ENCODE results near the gene MTURN. TPM values are rescaled to one million over a fixed set of nuclear protein-coding genes. Genes with fewer than 3 reads are reported as not detected.

The MTURN gene
- total RNA-seq, 1 experiment from 2014 or later: 5.9 TPM

DNA sequence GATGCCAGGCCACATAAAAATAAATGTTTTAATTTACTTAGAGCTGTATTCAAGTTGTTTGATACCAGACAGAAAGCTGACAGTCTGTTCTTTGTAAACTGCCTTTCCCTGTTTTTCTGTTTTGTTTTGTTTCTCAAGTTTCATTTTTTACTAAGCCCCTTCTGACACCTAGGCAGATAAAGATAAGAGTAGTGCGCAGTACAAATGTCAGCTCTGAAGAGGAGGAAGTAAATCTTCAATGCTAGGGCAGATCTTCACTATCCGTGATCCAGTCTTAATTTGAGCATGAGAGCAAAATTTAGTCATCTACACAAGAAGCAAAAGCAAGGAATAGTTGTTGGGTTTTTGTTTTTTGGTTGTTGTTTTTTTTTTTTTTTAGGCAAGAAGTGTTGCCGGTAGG is 27.3 kb downstream of the MTURN start:
- no peak for DNase-seq (ENCODE audit: low spot score)

DNA sequence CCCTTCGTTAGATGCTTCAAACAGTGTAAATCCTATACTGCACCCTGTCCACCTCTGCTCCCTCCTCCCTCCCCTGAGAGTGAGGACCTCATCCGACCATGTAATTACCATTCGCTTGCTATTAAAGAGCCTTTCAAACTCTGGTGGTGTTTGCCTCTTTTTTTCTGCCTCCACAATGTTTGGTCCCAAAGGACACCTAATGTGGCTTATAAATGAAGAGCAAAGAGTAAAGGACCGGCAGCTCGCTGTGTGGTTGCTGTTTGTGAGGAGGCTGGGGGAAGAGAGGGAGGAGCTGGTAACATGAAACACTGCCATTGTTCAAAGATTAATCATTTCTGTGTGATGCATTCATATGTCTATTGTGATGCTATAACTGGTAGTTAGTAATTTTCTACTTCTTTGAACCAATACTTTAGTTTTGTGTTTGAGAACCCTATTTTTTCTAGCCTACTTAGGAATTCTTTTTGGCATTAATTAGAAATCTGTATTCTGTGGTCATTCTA is 27.9 kb downstream of the MTURN start:
- no peak for DNase-seq (ENCODE audit: low spot score)

DNA sequence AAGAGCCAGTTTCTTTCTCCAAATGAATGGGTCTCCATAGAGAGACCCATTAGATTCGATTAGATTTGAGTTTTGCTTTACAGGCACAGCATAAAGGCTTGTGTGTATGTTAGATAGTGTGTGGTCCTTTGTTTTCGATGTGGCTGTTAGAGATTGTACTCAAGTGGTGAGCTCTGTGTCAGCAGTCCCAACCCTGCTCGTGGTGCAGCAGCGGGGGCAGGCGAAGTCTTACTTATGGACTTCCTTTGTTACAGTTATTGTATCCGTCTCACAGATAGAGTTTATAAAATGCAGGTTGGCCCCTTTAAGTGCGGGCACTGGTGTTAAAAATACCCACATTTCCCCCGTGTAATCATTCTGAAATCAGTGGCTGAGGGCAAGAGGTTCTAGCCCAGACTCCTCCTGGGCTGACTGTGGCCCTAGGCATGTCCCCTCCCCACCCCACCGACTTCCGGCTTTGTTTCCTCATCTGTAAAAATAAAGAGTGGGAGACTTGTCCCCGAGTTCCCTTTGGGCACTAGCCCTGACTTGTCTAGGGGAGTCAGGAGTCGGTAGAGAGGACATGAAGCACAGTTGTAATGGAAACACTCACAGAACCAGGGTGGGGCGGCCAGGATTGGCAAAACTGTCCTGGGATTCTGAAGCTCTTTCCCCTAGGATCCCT is 28.6 kb downstream of the MTURN start:
- no peak for DNase-seq (ENCODE audit: low spot score)

DNA sequence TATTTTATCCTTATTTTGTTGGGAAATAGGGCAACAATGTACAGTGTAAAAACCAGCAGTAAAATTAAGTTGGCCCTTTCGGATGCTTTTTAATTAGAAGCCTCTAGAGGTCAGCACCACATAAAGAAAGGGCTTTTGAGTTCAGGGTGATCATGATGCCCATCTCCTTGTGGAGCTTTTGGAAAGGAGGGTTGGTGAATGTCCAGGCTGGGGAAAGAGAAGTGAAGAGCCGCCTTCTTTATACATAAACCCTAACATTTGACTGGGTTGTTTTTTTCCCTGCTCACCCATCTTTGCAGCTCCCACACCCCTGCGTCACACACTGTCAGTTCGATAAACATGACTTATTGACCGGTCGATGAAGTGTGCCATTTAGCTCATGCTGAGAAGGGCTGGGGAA is 29.8 kb downstream of the MTURN start:
- DNase-seq (ENCODE audit: low spot score): peak; percentile 76

DNA sequence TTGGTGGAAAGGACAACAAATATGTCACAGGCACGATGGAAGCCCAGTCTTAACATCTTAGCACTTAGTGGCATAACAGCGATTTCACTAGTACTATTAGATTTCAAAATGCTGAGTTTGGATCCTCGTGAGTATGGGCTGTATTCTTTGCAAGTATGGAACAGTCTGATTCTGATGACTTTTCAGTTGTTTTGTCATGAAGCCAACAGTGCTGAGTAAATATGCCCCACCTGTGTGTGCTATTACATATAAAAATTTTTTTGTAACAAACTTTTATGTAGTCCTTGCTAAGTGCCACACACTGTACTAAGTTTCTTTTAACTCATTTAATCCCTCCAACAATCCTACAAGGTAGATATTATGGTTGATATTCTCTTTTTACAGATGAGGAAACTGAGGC is 30.8 kb downstream of the MTURN start:
- DNase-seq (ENCODE audit: low spot score): no peak

DNA sequence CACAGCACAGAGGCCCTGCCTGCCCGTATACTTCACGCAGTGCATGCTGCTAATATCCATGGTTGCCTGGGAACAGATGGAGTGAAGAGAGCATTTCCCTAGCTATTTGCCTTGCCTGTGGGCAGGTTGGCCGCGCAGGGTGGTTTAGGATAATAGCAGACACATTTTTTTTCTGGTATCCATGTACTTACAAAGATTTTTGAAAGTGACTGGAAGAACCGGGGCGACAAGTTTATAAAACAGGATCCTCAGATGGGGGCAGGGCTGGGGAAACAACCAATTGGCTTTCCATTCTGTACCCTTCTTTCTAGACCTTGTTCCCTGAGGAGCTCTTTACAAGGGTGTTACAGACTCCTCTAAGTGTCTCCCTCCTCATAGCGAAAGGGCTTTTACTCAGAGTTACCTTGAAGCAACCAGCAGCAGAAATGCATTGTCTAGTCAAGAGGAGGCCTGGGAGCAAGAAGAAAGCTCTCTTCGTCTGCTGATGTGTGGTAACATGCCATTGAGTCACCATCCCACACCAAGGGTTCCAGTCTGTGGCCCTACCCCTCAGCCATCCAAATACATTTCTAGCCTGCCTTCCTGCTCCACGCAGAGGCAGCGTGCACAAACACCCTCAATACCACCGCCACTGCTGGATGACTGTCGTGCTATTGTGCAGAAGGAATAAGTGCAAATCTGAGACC is 31.5 kb downstream of the MTURN start:
- DNase-seq (ENCODE audit: low spot score): no peak

DNA sequence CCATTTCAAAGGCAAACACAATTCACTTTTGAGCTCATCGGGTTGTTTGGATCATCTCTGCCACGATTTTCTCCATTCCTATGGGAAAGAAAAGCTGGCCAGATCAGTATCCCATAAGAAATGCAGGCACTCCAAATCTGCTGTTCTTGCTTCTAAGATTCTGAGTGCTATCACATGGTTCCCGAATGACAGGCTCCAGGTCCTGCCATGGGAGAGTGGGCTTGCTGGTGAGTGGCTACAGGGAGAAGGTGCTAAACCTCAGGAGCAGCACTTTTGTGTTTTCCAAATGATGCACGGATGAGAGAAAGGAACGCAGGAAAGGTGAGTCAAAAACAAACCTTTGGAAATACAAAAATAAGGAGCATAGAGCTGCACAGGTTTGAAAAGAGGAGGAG is 32.1 kb downstream of the MTURN start:
- DNase-seq (ENCODE audit: low spot score): no peak

DNA sequence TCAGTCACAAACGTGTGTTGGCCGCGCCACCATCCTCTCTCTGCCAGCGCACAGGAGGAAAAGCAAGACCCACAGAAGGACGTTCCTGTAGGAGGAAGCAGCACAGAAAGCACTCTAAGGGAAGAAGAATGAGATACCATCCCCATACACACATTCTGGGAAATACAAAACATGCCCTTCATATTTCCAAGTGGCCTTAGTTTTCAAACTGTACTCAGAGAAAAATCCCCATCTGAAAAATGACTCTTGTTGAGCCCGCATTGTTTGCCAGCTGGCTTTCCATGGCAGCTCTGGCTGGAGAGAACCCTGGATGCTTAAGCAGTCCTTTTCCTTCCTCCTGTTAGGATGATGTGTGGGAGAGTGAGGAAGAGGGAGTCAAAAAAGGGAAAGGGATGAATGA is 33.1 kb downstream of the MTURN start:
- no peak for DNase-seq (ENCODE audit: low spot score)

DNA sequence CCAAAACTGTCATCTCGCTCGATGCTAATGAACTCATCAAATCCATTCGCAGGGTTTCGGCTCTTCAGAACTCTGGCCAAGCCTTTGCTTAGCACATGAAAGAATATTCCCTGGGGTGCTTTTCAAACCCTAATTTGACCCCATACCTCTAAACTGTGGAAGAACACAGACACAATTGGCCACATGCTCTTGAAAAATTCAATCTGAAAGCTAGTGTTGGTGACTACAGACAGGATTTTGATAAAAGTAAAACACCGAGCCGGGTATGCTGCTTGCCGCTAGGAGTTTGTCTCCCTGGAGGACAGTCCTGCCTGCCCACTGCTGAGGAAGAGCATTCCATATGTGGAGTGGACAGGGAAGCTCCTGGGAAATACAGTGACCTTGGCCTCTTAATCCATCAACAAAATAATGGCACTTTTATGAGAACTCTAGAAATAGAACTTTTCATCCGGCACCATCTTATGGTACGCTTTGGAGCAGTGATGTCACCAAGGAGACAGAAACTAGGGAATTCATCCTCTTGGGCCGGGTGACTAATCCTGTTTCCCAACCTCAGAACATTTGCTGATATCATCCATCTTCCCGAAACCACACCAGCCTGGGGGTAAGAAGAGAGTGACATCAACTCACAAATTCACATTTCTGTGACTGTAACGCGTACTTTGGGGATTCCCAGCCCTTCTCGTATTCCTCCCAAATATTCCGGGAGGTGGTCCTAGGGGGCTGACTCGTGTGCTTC is 34.2 kb downstream of the MTURN start:
- peak; percentile 93 for DNase-seq (ENCODE audit: low spot score)

DNA sequence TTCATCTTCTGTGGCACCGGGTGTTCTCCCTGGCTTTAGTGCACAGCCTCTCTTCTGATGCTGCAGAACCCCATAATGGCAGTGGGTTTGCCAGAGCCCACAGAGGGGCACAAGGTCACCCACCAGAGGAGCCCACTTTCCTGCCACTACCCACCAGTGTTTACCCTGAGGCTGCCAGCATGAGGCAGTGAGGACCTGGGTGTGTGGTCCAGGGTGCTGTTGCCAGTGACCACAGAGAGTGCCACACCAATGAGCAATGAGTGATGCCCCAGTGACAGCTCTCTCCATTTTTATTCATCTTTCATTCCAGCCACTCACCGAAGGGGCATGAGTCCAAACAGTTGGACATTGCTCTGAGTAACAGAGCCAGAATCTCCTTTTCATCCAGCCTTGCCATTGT is 34.8 kb downstream of the MTURN start:
- peak; percentile 71 for DNase-seq (ENCODE audit: low spot score)

DNA sequence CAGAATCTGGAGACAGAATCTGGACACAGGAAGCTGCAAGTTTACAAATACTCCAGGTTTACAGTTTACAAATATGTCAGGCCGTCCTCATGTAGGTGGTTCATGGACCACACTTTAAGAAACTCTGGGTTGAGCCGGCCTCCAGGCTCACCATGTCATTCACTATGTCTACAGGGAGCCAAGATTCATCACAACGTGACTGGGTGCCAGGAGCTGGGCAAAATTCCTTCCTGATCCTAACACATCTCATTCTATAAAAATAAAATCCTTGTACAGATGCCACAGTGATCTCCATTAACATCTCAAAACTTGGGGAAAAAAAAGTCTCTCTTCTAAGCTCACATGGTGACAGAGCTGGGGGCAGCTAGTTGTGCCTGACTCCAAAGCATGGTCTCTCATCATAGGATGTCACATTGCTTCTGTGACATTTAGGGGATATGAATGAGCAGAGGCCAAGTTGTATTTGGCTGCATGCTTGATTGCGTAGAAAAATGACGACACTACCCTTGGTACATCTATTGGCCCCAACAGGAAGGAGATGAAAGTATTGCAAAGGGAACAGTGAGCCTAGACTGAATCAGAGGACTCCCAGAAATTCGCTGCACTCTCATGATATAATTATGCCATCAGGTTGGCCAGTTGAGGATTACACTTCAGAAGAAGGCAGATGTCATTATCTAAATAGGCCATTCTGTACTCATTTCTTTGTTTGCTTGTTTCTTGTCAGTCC is 35.9 kb downstream of the MTURN start:
- peak; percentile 43 for DNase-seq (ENCODE audit: low spot score)

DNA sequence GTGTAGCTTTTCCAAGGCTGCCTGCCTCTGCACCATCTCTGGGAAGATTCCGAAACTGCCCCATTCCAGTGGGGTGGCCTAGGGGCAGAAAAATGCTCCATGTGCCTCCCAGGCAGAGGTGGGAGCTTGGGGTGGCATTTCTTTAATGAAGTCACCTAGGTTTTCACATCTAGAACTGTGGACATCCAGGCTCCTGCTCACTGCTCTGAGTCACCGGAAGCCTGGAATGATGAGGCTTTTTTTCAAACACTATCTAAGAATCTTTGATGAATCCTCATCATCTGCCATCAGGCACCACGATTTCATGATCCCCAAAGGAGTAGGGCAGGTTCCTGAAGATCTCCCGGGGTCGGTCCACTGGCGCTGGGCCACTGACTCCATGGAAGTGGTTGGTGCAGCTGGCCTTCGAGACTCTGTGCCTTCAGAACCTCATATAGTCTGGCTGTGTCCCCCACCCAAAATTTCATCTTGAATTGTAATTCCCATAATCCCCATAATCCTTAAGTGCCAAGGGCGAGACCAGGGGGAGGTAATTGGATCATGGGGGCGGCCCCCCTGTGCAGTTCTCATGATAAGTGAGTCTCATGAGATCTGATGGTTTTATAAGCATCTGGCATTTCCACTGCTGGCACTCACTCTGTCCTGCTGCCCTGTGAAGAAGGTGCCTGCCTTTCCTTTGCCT is 37.1 kb downstream of the MTURN start:
- peak; percentile 77 for DNase-seq (ENCODE audit: low spot score)

DNA sequence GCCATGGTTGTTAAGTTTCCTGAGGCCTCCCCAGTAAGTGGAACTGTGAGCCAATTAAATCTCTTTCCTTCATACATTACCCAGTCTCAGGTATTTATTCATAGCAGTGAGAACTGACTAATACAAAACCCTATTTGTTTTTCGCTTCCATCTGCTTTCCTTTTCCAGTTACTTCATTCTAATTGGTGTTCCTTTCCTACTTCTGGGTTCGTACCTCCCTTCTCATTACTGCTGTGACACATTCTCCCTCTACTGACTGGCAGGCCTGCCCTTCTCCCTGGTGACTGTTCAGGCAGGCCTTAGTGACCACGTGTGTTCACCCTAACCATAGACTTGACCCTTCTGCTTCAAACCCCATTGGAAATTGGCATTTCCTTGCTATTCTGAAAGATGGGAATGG is 37.7 kb downstream of the MTURN start:
- peak; percentile 83 for DNase-seq (ENCODE audit: low spot score)

DNA sequence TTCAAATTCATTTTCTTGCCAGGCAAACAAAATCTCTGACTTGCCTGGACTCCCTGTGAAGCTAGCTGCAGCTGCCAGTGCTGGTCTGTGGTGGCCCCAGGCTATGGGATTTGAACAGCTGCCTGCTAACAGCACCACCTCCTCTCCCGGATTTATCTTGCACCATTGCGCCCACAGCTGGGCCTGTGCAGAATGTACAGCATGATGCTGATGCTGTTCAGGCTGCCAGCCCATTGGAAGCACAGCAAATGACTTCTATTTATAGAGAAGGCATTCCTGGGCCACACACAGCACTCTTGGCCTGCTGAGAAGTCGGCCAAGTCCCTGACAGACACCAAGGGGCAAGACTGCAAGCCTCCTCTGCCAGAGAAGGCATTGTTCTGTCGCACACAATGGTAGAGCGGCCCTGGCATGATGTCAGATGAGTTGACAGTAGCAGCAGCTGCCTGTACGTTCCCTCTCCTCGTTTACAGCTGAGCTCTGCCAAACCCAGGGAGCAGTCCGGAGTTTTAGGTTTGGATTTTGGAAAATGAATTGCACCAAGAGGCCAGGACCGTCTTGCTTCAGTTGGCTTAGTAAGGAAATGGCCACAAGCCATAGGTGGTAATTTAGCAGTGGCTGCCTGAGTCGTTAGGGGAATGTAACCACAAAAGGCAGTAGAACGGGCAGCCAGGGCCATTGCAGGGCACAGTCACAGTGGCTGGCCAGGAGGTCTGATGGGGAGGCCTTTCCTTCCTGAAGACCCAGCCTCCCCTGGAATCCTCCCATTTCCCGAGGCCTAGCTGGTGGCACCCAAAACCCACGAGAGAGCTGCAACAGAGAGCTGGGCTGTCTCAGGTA is 38.5 kb downstream of the MTURN start:
- DNase-seq (ENCODE audit: low spot score): peak; percentile 100

DNA sequence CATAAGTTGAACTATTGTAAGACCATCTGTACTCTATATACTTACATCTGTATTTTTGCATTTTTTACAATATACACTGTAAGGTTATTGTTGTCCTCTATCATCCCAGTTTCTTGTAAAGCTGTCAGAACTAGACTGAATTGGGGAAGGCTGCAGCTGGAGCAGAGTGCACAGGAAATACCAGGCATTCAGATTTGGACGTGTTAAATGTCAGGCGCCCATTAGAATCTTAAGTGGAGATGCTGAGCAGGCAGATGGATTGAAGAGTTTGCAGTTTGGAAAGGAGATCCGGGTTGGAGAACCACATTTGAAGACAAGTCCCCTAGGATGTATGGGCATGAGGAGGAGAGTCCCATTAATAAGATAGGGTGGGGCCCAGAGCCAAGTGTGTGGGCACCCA is 40.4 kb downstream of the MTURN start:
- no peak for DNase-seq (ENCODE audit: low spot score)

DNA sequence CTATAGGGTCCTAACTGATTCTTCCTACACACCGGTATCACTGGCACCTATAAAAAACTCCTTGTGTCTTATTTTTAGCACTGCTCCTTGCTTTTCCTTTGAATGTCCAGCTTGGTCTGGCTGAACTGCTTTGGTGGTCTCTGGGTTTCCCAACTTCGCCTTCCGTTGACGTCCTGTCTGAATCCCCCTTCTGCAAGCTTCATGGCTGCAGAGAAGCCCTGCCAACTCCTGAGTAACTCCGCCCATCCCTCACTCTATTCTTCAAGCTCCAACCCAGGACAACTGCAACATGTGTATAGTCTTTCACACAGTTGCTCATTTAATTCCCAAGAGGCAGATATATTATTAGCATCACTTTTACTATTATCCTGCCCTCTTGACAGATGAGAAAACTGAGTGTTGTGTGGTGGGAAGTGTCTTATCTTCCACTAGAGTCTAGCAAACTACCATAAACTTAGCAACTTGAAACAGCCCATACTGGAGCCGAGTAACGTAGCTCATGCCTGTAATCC is 40.9 kb downstream of the MTURN start:
- no peak for DNase-seq (ENCODE audit: low spot score)

DNA sequence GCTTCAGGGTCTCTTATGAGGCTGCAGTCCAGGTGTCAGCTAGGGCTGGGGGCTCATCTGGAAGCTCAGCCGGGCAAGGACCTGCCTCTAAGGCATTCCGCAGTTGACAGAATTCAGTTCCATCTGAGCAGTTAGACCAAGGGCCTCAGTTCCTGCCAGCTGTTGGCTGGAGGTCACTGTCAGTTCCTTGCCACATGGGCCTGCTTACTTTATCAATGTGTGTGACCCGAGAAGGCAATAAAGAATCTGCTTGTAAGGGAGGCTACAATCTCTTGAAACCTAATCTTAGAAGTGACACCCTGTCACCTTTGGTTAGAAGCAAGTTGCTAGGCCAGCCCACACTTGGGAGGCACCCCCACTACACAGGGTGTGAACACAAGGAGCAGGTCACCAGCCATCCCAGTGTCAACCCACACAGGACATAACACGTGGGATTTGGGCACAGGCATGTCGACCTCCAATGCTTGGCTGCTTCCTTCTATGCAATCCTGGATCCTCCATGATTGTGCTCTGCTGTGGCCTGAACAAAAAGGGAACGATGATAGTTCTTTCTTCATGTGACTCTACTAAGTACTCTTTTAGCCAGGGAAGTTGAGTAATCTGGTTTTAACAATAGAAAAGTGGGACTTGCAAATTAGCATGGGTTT is 41.8 kb downstream of the MTURN start:
- no peak for DNase-seq (ENCODE audit: low spot score)

DNA sequence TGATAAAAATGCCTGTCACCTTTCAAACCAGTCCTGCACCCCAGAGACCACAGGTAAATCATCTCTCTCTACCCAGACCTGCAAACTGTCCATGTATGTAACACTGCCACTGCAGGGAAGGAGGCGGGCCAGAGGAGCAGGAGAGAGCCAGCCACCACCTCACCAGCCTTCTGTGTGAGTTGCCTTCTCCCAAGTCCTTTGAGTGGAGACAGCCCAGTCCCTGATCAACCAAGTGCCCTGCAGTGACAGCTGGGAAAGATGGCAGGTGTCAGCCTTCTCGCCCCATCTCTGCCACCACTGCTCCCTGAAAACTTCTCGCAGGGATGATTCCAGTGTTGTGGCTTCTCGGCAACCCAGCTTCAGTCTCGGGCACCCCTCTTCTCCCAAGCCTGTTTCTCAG is 42.4 kb downstream of the MTURN start:
- no peak for DNase-seq (ENCODE audit: low spot score)

DNA sequence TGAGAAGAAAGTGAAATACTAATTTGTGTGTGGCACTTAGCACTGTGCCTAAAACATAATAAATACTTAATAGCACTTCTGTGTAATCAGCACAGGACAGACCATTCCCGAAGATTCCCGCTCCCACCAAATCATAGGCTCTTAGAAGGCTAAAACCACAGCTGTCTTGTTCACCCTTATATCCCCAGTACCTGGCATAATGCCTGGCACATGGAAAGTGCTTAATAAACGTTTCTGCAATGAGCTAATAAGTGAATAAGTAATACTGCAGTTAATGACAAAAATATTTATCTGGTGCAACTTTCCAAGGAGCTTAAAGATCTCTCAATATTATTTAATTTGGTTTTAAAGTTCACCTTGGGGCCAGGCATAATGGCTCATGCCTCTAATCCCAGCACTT is 43.2 kb downstream of the MTURN start:
- DNase-seq (ENCODE audit: low spot score): no peak
